CD14-positive monocyte (primary cell): ENCODE measurements around the gene FASN. TPM values are rescaled to one million over a fixed set of nuclear protein-coding genes. Genes with fewer than 3 reads are reported as not detected.

ENCODE experiments used
- DNase-seq, 3 donors: peaks; one replicate each; pipeline ENCODE4 v3.0.0-alpha.2; 2011 to 2022
- H2AFZ ChIP-seq: 2 replicates; pipeline ENCODE4 v1.6.0; 2012; ENCODE audit warnings: mild to moderate bottlenecking, low read depth, low read length, inconsistent platforms; ENCODE audit not compliant: insufficient read depth, poor library complexity, severe bottlenecking
- H3K27ac ChIP-seq, 2 donors: 1 replicate in 1 of 2; 2 replicates in 1 of 2; pipeline ENCODE4 v1.5.1; 2012 to 2013; ENCODE audit warnings: low read length in 2 of 2, control low read depth in 1 of 2, inconsistent platforms in 1 of 2, low read depth in 1 of 2, mild to moderate bottlenecking in 1 of 2
- H3K27me3 ChIP-seq, 2 donors: one replicate each; pipeline versions ENCODE4 v1.6.0 to v1.6.1; 2011 to 2013; ENCODE audit warnings: low read length in 2 of 2; ENCODE audit not compliant: control insufficient read depth in 2 of 2, insufficient read depth in 2 of 2
- H3K36me3 ChIP-seq, 2 donors: replicated peaks in 1 of 2; 1 replicate in 1 of 2; 2 replicates in 1 of 2; pipeline versions ENCODE4 v1.5.1 to v1.6.1; 2012 to 2013; ENCODE audit warnings: low read length in 2 of 2, control low read depth in 1 of 2, inconsistent platforms in 1 of 2, mild to moderate bottlenecking in 1 of 2; ENCODE audit not compliant: insufficient read depth in 2 of 2, control insufficient read depth in 1 of 2
- H3K4me1 ChIP-seq, 2 donors: 1 replicate in 1 of 2; 2 replicates in 1 of 2; pipeline versions ENCODE4 v1.5.1 to v1.6.1; 2012 to 2013; ENCODE audit warnings: low read length in 2 of 2, control low read depth in 1 of 2, inconsistent platforms in 1 of 2, mild to moderate bottlenecking in 1 of 2, moderate library complexity in 1 of 2; ENCODE audit not compliant: insufficient read depth in 2 of 2, control insufficient read depth in 1 of 2
- H3K4me2 ChIP-seq: replicated peaks from 2 replicates; pipeline ENCODE3; 2012; ENCODE audit warnings: low read length, moderate library complexity, mild to moderate bottlenecking; ENCODE audit not compliant: poor library complexity, severe bottlenecking; ENCODE audit errors: extremely low read depth
- H3K4me3 ChIP-seq, 3 experiments: fragments of 200-600 bp in 1 of 3; sonication (generic) in 1 of 3; replicated peaks in 1 of 3; 1 replicate in 2 of 3; 2 replicates in 1 of 3; pipeline ENCODE4 v1.5.1; 2011 to 2013; ENCODE audit warnings: low read length in 3 of 3, mild to moderate bottlenecking in 3 of 3, control low read depth in 2 of 3, low read depth in 2 of 3, inconsistent platforms in 1 of 3, moderate library complexity in 1 of 3
- H3K79me2 ChIP-seq: 2 replicates; pipeline ENCODE4 v1.6.0; 2012; ENCODE audit warnings: mild to moderate bottlenecking, control low read depth, inconsistent platforms, low read length, moderate library complexity; ENCODE audit not compliant: insufficient read depth
- H3K9ac ChIP-seq: 2 replicates; pipeline ENCODE4 v1.6.0; 2017; ENCODE audit warnings: low read length, mild to moderate bottlenecking; ENCODE audit not compliant: insufficient read depth, poor library complexity, severe bottlenecking
- H3K9me3 ChIP-seq, 2 donors: replicated peaks in 1 of 2; 1 replicate in 1 of 2; 2 replicates in 1 of 2; pipeline versions ENCODE4 v1.5.1 to v1.6.1; 2012 to 2013; ENCODE audit warnings: low read length in 2 of 2, control low read depth in 1 of 2; ENCODE audit not compliant: control insufficient read depth in 1 of 2, insufficient read depth in 1 of 2
- H4K20me1 ChIP-seq: 2 replicates; pipeline ENCODE4 v1.6.0; 2012; ENCODE audit warnings: mild to moderate bottlenecking, low read length, control low read depth, moderate library complexity; ENCODE audit not compliant: insufficient read depth
- H3K27ac Mint-ChIP-seq, 7 donors: one replicate each; pipeline ENCODE4 v1.8.0; 2020; ENCODE audit warnings: mild to moderate bottlenecking in 7 of 7, mixed read lengths in 7 of 7, moderate library complexity in 6 of 7, inconsistent platforms in 2 of 7
- H3K27me3 Mint-ChIP-seq, 3 donors: one replicate each; pipeline ENCODE4 v1.8.0; 2021 to 2022; ENCODE audit warnings: low read depth in 3 of 3, mild to moderate bottlenecking in 3 of 3, mixed read lengths in 3 of 3, moderate library complexity in 3 of 3, inconsistent platforms in 1 of 3
- H3K36me3 Mint-ChIP-seq, 2 donors: one replicate each; pipeline ENCODE4 v1.8.0; 2020; ENCODE audit warnings: mixed read lengths in 2 of 2, inconsistent platforms in 1 of 2, mild to moderate bottlenecking in 1 of 2
- H3K4me1 Mint-ChIP-seq: one replicate; pipeline ENCODE4 v1.8.0; 2020; ENCODE audit warnings: mild to moderate bottlenecking, mixed read lengths
- H3K4me3 Mint-ChIP-seq, 2 donors: one replicate each; pipeline ENCODE4 v1.8.0; 2020; ENCODE audit warnings: mild to moderate bottlenecking in 2 of 2, mixed read lengths in 2 of 2, moderate library complexity in 1 of 2
- H3K9me3 Mint-ChIP-seq, 7 donors: one replicate each; pipeline ENCODE4 v1.8.0; 2020 to 2022; ENCODE audit warnings: mixed read lengths in 7 of 7, mild to moderate bottlenecking in 6 of 7, moderate library complexity in 6 of 7, inconsistent platforms in 2 of 7
- WGBS: methylation state at CpG from one replicate; pipeline ENCODE4 v1.1.5; 2013; ENCODE audit warnings: missing lambda C conversion rate; ENCODE audit not compliant: insufficient coverage; 5-methylcytosine and 5-hydroxymethylcytosine counted together
- intact Hi-C, 2 donors: fragments of 100-400 bp; cut with micrococcal nuclease; formaldehyde crosslinking; loops; one replicate each; pipeline versions ENCODE4 v1.15.0 to v1.15.1; 2023
- polyA plus RNA-seq, 3 donors: library from polyadenylated mRNA; depleted of rRNA in 1 of 3; unstranded in 2 of 3; stranded (reverse) in 1 of 3; fragments of 300-500 nt in 2 of 3; fragments of >200 nt in 1 of 3; fragmentation: Illumina TruSeq in 2 of 3; gene quantifications; 1 replicate in 2 of 3; 2 replicates in 1 of 3; pipeline ENCODE4 v1.2.3, GENCODE V29; 2012 to 2021
- TF ChIP-seq, protein P1 (sequence below): fragments of 200-600 bp; IDR thresholded peaks from one replicate; pipeline ENCODE4 v1.8.0; 2022; ENCODE audit warnings: antibody characterized with exemption, mild to moderate bottlenecking

Gene FASN
- polyA plus RNA-seq, 3 donors: 0.08 to 8.4 (median 0.13) TPM

DNA sequence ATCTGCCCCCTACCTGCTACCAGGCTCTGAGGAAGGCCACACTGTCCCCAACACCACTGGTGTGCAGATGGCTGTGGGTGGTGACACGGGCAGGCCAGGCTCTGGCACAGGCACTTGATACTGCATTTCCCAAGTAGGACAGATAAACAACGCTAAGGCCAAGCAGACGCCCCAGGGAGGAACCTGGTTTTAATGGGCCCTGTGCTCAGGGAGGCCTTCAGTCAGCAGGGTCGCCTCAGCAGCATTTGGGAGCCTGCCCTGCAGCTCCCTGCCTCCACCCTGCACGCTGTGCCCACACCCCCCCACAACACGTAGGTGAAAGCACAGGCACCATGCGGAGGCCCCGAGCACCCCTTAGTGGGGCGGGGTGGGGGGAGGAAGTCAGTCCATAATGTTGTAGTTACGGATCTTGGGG lies 3.3 kb upstream of the FASN start:
- TF ChIP-seq, protein P1, sequence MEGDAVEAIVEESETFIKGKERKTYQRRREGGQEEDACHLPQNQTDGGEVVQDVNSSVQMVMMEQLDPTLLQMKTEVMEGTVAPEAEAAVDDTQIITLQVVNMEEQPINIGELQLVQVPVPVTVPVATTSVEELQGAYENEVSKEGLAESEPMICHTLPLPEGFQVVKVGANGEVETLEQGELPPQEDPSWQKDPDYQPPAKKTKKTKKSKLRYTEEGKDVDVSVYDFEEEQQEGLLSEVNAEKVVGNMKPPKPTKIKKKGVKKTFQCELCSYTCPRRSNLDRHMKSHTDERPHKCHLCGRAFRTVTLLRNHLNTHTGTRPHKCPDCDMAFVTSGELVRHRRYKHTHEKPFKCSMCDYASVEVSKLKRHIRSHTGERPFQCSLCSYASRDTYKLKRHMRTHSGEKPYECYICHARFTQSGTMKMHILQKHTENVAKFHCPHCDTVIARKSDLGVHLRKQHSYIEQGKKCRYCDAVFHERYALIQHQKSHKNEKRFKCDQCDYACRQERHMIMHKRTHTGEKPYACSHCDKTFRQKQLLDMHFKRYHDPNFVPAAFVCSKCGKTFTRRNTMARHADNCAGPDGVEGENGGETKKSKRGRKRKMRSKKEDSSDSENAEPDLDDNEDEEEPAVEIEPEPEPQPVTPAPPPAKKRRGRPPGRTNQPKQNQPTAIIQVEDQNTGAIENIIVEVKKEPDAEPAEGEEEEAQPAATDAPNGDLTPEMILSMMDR: no peak
- no peaks in the 10 kb centered on the region for H3K27me3 ChIP-seq
- no peaks in the 10 kb centered on the region for H3K9me3 Mint-ChIP-seq
- H3K9ac ChIP-seq: no peak overlapping the region
- no peak overlapping the region for H3K27ac ChIP-seq
- H3K4me2 ChIP-seq: no peak overlapping the region
- no peaks in the 10 kb centered on the region for H3K36me3 Mint-ChIP-seq
- H3K27ac Mint-ChIP-seq: no peak overlapping the region
- no peaks in the 10 kb centered on the region for H4K20me1 ChIP-seq
- peaks cover 0 to 4% (median 0%) of the 10 kb centered on the region in 3 donors for H3K27me3 Mint-ChIP-seq
- no peak overlapping the region for H2AFZ ChIP-seq
- H3K9me3 ChIP-seq: no peaks in the 10 kb centered on the region
- peaks cover 2% of the 10 kb centered on the region for H3K79me2 ChIP-seq
- WGBS: 89% methylated on average over 5 of the region's 10 CpGs
- intact Hi-C loops: no loop called here
- H3K36me3 ChIP-seq: no peaks in the 10 kb centered on the region
- H3K4me1 ChIP-seq: peaks cover 33 to 48% of the 10 kb centered on the region in 2 donors
- H3K4me3 Mint-ChIP-seq: no peak overlapping the region
- no peak for DNase-seq
- no peak overlapping the region for H3K4me3 ChIP-seq
- H3K4me1 Mint-ChIP-seq: peaks cover 33% of the 10 kb centered on the region

DNA sequence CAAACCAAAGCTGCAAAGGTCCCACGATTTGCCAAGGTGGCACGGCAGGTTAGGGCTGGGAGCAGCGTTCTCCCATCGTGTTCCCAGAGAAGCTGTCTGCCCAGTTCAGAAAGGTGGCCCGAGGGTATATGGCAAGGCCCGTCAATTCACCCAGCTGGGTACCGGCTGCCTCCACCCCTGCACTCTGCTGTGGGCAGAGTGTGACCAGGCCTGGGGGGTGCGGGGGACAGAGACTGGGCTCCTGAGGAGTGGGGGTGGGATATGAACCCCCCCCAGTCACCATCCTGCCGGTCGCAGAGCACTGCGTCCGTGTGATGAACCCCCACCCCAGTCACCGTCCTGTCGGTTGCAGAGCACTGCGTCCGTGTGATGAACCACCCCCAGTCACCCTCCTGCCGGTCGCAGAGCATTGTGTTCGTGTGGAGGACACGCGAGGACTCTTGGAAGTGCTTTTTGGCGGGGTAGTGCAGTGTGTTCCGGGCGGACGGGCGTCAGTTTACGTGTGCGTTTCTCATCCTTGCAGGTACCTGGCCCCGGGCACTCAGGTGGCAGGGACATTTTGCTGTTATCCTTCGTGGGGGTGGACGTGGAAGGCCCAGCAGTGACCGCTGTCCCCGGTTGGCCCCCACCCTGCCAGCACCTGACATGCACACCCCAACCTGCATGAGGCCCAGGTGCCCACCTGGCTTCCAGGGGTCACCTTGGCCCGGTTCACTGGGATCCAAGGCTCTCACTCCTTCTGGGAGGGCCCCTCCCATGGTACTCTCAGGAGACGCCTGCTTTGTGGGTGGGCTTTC lies 2.7 kb upstream of the FASN start:
- no peak overlapping the region for H2AFZ ChIP-seq
- peak overlapping the region in 1 of 7 donors; percentile 80 for H3K27ac Mint-ChIP-seq

More for the DNA sequence above, 2.7 kb upstream of the FASN start:
- no peak overlapping the region for H3K27ac ChIP-seq
- no peaks in the 10 kb centered on the region for H3K9me3 Mint-ChIP-seq
- TF ChIP-seq, protein P1: no peak
- H4K20me1 ChIP-seq: no peaks in the 10 kb centered on the region
- WGBS: 95% methylated on average over 26 of the region's 35 CpGs
- H3K27me3 ChIP-seq: no peaks in the 10 kb centered on the region
- H3K36me3 Mint-ChIP-seq: peaks cover 0 to 2% of the 10 kb centered on the region in 2 donors
- no peak overlapping the region for H3K4me3 Mint-ChIP-seq
- intact Hi-C loops: no loop called here
- no peak for DNase-seq
- H3K36me3 ChIP-seq: no peaks in the 10 kb centered on the region
- H3K4me1 ChIP-seq: peaks cover 27 to 44% of the 10 kb centered on the region in 2 donors
- H3K27me3 Mint-ChIP-seq: peaks cover 0 to 4% (median 0%) of the 10 kb centered on the region in 3 donors
- H3K4me2 ChIP-seq: no peak overlapping the region
- H3K4me3 ChIP-seq: no peak overlapping the region
- no peaks in the 10 kb centered on the region for H3K9me3 ChIP-seq
- H3K4me1 Mint-ChIP-seq: peaks cover 27% of the 10 kb centered on the region
- peaks cover 6% of the 10 kb centered on the region for H3K79me2 ChIP-seq
- H3K9ac ChIP-seq: no peak overlapping the region
